MG63 (cell line): ENCODE measurements around the gene PRKRIP1. TPM values are rescaled to one million over a fixed set of nuclear protein-coding genes. Genes with fewer than 3 reads are reported as not detected.
A peak's percentile ranks its signal among the peaks of the same experiment; 100 is the strongest.
"Not testable (repeated sequence)": the region's sequence is repeated elsewhere in the genome, so short reads cannot be mapped to it uniquely, and the experiment has no call there.

Experiments
- DNase-seq: peaks from one replicate; pipeline ENCODE4 v3.0.0-alpha.2; 2020
- H3K27me3 ChIP-seq: fragments of 250-450 bp; sonication (Bioruptor Pico); 2 replicates; pipeline ENCODE4 v1.5.1; 2020; ENCODE audit warnings: mild to moderate bottlenecking, moderate library complexity
- H3K36me3 ChIP-seq: fragments of 250-450 bp; sonication (Bioruptor Pico); 2 replicates; pipeline ENCODE4 v1.5.1; 2020; ENCODE audit warnings: mild to moderate bottlenecking, moderate library complexity
- H3K4me3 ChIP-seq: fragments of 250-450 bp; sonication (Bioruptor Pico); 2 replicates; pipeline ENCODE4 v1.5.1; 2020; ENCODE audit warnings: mild to moderate bottlenecking, moderate library complexity
- H3K9me3 ChIP-seq: fragments of 250-450 bp; sonication (Bioruptor Pico); 2 replicates; pipeline ENCODE4 v1.5.1; 2020; ENCODE audit warnings: mild to moderate bottlenecking, moderate library complexity
- total RNA-seq: library from RNA; depleted of rRNA; stranded (reverse); fragments of >200 nt; shearing (Covaris generic); gene quantifications from 2 replicates; pipeline ENCODE4 v1.2.3, GENCODE V29; 2014; ENCODE audit warnings: low replicate concordance; rRNA removed

The PRKRIP1 gene, protein sequence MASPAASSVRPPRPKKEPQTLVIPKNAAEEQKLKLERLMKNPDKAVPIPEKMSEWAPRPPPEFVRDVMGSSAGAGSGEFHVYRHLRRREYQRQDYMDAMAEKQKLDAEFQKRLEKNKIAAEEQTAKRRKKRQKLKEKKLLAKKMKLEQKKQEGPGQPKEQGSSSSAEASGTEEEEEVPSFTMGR
- 7.6 and 16.2 TPM in 2 replicates for total RNA-seq

DNA sequence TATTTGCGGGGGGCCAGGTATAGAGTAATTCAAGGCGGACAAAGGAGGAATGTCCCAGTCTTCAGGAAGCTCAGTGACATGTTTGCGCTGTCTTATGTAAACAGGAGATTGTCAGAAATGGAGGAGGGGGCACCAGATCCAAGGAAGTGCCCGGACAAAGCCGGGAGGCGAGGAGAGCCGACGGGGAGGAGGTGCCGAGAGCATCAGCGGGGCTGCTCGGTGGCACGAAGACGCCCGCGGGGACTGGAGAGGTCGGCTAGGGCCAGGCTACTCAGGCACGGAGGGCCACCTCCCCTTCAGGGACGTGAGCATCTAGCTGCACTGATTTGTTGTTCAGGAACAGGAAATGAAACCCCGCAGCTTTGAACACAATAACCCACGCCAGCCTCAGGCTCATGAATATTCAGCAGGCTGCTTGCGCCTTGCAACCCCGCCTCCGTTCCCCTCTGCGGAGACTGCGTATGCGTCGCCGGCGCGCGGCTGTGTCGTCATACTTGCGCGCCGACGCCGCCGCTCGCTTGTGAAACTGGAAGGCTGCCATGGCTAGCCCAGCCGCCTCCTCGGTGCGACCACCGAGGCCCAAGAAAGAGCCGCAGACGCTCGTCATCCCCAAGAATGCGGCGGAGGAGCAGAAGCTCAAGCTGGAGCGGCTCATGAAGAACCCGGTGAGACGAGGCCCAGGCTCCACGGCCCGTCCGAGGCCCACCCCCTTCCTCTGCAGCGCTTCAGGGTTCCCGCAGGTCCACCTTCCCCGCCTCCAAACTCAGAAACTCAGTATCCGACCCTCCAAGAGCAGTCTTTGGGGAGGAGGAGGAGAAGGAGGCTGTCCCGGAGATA lies at the start of gene PRKRIP1:
Gene PRKRIP1, plus strand, starts transcription at position 491 of the 837 bp plus-strand sequence. Its CDS starts 49 bp downstream, at position 540.
- Histone ChIP-seq H3K36me3 (peaks cover 7% of the 10 kb centered on the region), H3K4me3 (peak within 1 kb of the TSS; percentile 85), H3K9me3 (no peaks in the 10 kb centered on the region), H3K27me3 (no peaks in the 10 kb centered on the region)
- peak; percentile 81 for DNase-seq

DNA sequence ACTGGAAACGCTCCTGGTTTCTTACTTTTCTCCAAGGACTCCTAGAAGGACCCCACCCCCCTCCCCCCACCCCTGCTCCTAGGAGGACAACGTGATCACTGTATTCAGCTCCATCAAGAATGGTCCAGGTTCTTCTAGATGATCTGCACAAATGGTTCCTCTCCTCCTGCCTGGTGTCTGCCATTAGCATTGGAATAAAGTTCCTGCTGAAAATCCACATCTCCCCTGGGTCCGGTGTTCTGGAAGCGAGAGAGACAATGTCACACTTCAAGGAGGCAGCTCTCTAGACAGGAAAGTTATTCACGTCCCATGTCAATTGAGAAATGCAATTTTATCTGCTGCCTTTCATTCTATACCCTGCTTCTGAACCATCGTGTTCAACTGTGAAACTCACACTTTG lies 49.2 kb upstream of the PRKRIP1 start:
- H3K4me3 ChIP-seq, H3K27me3 ChIP-seq, DNase-seq, H3K9me3 ChIP-seq, H3K36me3 ChIP-seq: not testable (repeated sequence)

DNA sequence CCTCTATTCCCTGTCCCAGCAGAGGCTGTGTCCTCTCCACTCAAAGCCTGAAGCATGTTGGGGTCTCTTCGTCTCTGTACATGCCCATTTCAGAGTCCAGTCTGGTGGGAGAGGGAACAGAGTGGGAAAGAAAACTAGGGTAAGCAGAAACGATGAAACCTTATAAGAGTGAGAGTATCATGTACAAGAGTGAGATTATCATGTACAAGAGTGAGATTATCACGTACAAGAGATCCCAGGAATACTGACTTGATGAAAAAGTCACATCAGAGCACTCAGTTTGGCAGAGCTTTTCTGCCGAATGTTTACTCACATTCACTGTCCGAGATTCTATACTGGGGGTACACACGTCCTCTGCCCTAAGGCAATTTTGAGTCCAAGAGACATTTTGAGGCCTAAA lies 39.8 kb upstream of the PRKRIP1 start, which contains the start of gene SPDYE6:
Gene SPDYE6, minus strand, starts transcription at position 101 of the 400 bp plus-strand sequence. CDS start 421 bp downstream, outside the sequence.
- H3K9me3 ChIP-seq, H3K36me3 ChIP-seq, H3K27me3 ChIP-seq, DNase-seq, H3K4me3 ChIP-seq: not testable (repeated sequence)

DNA sequence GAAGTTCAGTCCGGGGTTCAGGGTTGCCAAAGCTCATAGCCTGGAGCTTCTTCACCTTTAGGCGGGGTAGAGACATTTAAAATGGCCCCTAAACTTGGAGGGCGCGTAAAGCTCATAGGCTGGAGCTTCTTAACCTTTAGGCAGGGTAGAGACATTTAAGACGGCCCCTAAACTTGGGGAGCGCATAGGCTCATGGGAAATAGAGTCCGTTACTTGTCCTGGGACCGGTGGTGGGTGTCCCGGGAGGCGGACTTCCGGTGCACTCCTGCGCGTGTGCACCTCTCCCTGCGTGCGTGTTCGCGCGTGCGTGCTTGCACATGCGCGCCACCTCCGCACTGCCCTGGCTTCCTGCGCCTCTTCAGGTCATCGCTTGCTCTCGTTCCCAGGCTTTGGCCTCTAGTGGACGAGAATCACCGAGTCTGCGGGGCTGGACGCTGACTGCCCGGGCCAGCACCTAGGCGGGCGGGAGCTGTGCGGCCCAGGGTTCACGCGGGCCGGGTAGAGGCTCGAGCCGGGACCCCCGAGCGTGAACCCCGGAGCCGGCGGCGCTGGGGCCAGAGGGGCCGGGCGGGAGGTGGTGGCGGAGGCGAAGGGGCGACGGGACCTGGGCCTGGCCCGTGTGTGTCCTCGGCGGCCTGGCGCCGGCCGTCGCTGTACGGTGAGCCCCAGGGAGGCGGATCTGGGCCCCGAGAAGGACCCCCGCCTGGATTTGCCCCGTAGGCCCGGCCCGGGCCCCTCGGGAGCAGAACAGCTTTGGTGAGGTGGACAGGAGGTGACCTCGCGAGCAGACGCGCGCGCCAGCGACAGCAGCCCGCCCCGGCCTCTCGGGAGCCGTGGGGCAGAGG lies 32.4 kb upstream of the PRKRIP1 start:
- DNase-seq: peak; percentile 96
- not testable (repeated sequence) for H3K9me3 ChIP-seq, H3K27me3 ChIP-seq, H3K36me3 ChIP-seq
- H3K4me3 ChIP-seq: peak overlapping the region; percentile 68

DNA sequence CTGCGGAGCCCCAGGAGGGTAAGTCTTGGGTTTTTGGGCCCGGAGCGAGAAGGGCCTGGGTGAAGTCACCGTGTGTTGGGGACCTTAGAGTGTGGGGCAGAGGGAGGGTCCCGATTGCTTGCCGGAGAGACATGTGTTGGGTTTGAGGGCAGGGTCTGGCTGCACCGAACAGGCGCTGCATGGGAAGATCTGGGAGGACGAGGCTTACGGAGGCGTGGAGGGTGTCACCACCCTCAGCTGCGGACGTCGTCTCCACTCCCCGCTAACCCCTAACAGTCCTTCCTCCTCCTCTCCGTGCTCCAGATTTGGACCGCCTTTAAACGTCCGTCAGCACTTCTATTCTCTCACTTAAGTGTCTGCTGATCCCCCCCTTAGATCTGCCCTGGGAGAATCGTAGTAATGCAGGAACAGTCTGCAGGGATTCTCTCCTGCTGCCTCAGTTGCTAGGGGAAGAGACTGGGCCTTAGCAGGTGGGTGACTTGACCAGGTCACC lies 31.7 kb upstream of the PRKRIP1 start:
- DNase-seq: peak; percentile 0
- H3K36me3 ChIP-seq, H3K9me3 ChIP-seq, H3K27me3 ChIP-seq: not testable (repeated sequence)
- H3K4me3 ChIP-seq: peak overlapping the region; percentile 68

DNA sequence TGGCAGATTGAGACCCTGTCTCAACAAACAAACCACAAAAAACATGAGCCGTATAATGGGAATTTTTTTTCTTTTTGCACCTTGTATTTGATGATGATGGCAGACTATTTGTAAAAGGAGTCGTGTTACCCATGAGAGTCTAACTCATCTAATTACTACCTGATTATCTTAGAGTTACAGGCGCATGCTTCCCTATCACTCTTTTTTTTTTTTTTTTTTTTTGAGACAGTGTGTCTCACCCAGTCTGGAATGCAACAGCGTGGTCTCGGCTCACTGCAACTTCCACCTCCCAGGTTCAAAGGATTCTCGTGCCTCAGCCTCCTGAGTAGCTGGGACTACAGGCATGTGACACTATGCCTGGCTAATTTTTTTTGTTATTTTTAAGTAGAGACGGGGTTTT lies 30.8 kb upstream of the PRKRIP1 start:
- not testable (repeated sequence) for H3K9me3 ChIP-seq, H3K4me3 ChIP-seq, H3K27me3 ChIP-seq, H3K36me3 ChIP-seq, DNase-seq

DNA sequence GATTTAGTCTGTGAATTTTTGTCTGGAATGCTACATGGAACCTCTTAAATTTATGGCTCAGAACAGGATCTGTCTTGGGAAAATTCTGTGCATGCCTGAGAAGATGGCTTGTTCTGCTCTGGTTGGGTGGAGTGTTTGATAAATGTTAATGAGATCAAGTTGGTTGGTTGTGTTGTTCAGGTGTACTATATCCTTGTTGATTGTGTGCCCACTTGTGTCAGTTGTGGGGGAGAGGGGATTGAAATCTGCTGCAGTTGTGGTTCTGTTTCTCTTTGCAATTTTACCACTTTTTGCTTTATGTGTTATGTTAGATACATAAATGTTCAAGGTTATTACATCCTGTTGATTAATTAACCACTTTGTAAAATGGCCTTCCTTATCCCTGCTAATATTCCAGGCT lies 26.1 kb upstream of the PRKRIP1 start:
- not testable (repeated sequence) for H3K4me3 ChIP-seq, H3K9me3 ChIP-seq, H3K36me3 ChIP-seq, H3K27me3 ChIP-seq, DNase-seq

DNA sequence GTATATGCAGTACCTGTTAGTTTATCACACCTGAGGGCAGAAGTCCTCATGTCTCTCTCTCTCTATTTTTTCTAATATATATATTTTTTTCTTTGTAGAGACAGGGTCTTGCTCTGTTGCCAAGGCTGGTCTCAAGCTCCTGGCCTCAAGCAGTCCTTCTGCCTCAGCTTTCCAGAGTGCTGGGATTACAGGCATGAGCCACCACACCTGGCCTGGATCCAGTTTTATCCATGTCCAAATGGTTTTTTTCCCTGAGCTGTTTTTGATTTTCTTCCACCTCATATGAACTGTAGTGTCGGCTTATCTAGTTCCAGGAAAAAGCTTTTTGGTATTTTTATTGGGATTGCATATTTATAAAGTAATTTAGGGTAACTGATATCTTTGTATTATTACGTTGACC lies 23.4 kb upstream of the PRKRIP1 start:
- H3K27me3 ChIP-seq, H3K9me3 ChIP-seq, H3K4me3 ChIP-seq: not testable (repeated sequence)
- H3K36me3 ChIP-seq: peaks cover 11% of the 10 kb centered on the region
- DNase-seq: peak; percentile 2

DNA sequence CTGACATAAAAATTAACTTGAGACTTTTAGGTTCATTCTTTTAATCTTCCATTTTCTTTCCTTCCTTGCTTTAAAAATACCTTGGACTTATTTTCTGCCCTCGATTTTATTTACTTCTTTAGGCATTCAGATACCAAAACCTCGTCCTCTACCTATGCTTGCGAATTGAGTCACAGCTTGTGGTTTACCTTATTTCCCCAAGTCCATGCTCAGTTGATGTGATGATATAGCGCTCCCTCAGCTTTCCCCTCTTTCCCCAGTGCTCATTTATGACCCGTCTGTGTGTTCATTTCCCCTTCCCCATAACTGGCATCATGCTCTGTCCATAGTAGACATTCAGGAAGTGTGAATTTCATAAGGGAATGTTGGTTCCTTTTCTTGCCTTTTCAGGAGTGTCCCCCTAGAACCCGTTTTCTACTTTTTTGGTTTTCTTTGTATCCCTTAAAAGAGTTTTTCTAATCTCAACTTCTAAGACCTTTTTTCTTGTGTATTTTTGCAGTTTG lies 19.1 kb upstream of the PRKRIP1 start:
- Histone ChIP-seq H3K9me3 (no peaks in the 10 kb centered on the region), H3K36me3 (peaks cover 9% of the 10 kb centered on the region; the same call in 1 of the 2 replicates), H3K27me3 (no peaks in the 10 kb centered on the region), H3K4me3 (no peak overlapping the region)
- no peak for DNase-seq

DNA sequence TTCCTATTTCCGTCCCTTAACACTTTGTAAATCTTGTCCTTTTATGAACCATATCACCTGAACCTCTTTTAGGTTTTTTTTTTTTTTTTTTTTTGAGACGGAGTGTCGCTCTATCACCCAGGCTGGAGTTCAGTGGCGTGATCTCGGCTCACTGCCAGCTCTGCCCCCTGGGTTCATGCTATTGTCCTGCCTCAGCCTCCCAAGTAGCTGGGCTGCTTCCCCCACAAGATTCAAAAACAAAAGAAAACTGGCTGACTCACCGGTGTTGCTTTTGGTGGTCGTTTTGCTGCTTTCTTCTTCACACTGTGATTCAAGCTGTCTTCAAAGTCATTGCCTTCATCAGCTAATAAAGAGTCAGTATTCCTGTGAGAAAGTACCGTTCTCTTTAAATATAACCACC lies 15.3 kb upstream of the PRKRIP1 start:
- H3K36me3 ChIP-seq, H3K4me3 ChIP-seq, H3K9me3 ChIP-seq, H3K27me3 ChIP-seq, DNase-seq: not testable (repeated sequence)

DNA sequence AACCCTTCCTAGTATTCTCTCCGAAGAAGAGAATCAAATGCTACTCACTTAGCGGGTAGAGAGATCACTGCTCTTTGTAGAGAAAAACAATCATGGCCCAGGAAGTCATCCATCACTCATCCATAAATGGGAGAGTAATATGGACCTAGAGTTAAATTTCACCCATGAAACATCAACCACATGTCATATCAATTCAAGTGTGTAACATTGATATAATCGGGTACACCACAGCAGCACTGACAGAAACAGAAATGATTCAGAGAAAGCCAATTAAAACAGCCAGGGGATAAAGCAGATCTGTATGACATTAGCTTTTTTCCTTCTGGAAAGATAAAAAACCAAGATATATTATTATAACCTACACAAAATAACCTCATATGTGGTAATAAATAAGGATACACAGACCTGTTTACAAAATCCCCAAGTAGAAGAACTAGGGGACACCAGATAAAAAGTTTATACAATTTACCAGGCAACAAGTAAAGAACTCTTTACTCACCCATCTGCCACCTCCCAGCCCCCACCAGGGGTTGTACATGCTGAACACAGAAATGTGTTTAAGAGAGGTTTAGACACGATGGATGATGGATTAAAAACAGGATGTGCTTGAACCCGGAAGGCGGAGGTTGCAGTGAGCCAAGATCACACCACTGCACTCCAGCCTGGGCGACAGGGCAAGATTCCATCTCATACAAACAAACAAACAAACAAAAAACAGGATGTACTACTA lies 14.3 kb upstream of the PRKRIP1 start:
- not testable (repeated sequence) for H3K27me3 ChIP-seq, H3K4me3 ChIP-seq, DNase-seq, H3K9me3 ChIP-seq, H3K36me3 ChIP-seq

DNA sequence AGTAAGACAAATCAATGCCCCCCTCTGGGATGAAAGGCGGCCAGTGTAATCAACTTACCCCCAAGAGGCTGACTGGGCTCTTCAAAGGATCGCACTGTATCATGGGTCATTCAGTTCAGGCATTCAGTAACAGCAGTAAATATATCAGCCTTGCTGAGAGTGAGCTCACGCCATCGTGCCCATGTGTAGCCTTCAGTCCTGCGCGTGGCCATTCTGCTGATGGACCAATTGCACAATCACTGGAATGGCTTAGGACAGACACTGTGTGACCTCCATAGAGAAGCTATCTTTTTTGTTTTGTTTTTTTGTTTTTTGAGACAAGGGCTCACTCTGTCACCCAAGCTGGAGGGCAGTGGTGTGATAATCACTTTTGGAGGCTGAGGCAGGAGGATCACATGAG lies 9.1 kb upstream of the PRKRIP1 start:
- Histone ChIP-seq H3K36me3 (no peaks in the 10 kb centered on the region), H3K27me3 (no peaks in the 10 kb centered on the region), H3K9me3 (no peaks in the 10 kb centered on the region), H3K4me3 (no peak overlapping the region)
- DNase-seq: no peak

DNA sequence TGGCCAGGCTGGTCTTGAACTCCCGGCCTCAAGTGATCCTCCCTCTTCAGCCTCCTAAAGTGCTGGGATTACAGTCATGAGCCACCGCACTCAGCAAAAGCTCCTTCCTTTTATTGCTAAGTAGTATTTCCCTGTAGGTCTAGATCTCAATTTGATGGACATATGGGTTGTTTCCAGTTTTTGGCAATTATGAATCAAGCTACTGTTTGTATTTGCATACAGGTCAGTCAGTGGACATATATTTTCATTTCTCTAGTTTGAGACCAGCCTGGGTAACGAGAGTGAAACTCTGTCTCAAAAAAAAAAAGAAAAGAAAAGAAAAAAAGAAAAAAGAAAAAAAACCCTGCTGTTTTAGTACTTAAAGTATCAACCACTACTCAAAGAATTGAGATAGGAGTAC lies 6.4 kb upstream of the PRKRIP1 start:
- no peak overlapping the region for H3K4me3 ChIP-seq
- H3K27me3 ChIP-seq: no peaks in the 10 kb centered on the region
- H3K36me3 ChIP-seq: peaks cover 2% of the 10 kb centered on the region; the same call in 1 of the 2 replicates
- DNase-seq: no peak
- no peaks in the 10 kb centered on the region for H3K9me3 ChIP-seq

DNA sequence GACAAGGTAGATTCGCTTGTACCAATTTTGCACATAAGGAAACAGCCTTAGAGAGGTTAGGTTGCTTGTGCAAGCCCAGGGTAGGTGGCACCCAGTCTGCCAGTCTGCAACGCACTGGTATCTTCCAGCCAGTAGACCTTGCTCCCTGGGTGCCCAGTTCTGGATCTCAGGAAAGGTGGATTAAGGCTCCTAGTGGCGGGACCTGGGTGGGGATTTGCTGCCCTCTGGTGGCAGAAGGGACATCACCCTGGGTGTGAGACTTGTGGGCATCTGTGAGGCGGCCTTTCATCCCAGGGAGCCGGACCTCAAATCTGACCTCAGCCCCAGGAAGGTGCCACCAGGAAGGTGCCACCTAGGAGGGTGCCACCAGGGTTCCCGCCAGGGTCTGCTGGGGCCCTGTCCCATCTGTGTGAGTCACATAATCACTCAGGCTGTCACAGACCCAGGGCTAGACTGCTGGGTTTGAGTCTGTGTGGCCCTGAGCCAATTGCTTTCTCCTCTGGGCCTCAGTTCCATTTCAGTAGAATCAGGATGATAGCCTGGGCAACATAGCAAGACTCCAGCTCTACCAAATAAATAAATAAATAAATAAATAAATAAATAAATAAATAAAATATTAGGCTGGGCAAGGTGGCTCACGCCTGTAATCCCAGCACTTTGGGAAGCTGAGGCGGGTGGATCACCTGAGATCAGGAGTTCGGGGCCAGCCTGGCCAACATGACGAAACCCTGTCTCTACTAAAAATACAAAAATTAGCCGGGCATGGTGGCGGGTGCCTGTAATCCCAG lies 5.3 kb upstream of the PRKRIP1 start:
- no peaks in the 10 kb centered on the region for H3K27me3 ChIP-seq
- DNase-seq: peak; percentile 54
- H3K4me3 ChIP-seq: no peak overlapping the region
- no peaks in the 10 kb centered on the region for H3K9me3 ChIP-seq
- H3K36me3 ChIP-seq: peaks cover 2% of the 10 kb centered on the region; the same call in 1 of the 2 replicates

DNA sequence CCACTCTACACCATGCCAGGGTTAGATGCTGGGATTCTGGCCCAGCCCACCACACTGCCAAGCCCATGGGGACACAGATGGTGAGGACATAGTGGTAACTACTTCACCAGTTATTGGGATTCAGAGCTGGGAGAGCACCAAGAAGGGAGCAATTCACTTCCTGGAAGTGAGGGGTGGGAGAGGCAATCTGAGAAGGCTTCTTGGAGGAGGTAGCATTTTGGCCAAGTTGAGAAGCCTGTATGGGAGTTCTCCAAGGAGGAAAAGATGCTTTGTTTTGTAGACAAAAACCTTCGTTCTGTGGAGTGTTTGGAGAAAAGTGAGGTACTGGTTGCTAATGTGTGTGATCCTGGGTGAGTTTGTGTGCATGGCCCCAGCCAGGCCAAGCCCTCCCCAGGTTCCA lies 3.8 kb upstream of the PRKRIP1 start:
- Histone ChIP-seq H3K9me3 (no peaks in the 10 kb centered on the region), H3K4me3 (no peak overlapping the region), H3K27me3 (no peaks in the 10 kb centered on the region), H3K36me3 (peaks cover 2% of the 10 kb centered on the region; the same call in 1 of the 2 replicates)
- DNase-seq: no peak
